Activated CD4-positive, alpha-beta T cell treated with anti-CD3 and anti-CD28 coated beads, Interleukin-2, Interleukin-4, amounts not matched to agents 100 ng/mL and 50 ng/mL, durations not matched to agents 16 hours and 8 hours (primary cell): ENCODE measurements around the gene AP2A1.

Experiments
- DNase-seq: peaks from one replicate; pipeline ENCODE4 v3.0.0-alpha.2; 2020; ENCODE audit warnings: low spot score

The AP2A1 gene

GRCh38 chr19:49793561-49793840 is 26.7 kb downstream of the AP2A1 start:
- DNase-seq = peak; percentile 34

- no peak for DNase-seq
These were observed 28.8 kb downstream of the AP2A1 start for GRCh38 chr19:49795615-49796014.

- no peak for DNase-seq
These were observed 31.8 kb downstream of the AP2A1 start for GRCh38 chr19:49798574-49798973.

GRCh38 chr19:49799271-49799797 is 32.5 kb downstream of the AP2A1 start:
- DNase-seq = no peak

GRCh38 chr19:49799798-49800376 is 33.1 kb downstream of the AP2A1 start:
- no peak for DNase-seq

- DNase-seq = no peak
These were observed 34.0 kb downstream of the AP2A1 start for GRCh38 chr19:49800771-49801170.

GRCh38 chr19:49801401-49801888 is 34.6 kb downstream of the AP2A1 start:
- no peak for DNase-seq

- DNase-seq = no peak
These were observed 35.3 kb downstream of the AP2A1 start for GRCh38 chr19:49801966-49802661.

- no peak for DNase-seq
These were observed 36.2 kb downstream of the AP2A1 start for GRCh38 chr19:49802836-49803528.

- DNase-seq = no peak
These were observed 36.7 kb downstream of the AP2A1 start for GRCh38 chr19:49803529-49803856.

- no peak for DNase-seq
These were observed 39.2 kb downstream of the AP2A1 start for GRCh38 chr19:49805822-49806619.

- no peak for DNase-seq
These were observed 39.8 kb downstream of the AP2A1 start for GRCh38 chr19:49806620-49806959.

GRCh38 chr19:49807058-49807903 is 40.5 kb downstream of the AP2A1 start:
- no peak for DNase-seq

GRCh38 chr19:49807904-49808675 is 41.3 kb downstream of the AP2A1 start:
- no peak for DNase-seq

GRCh38 chr19:49808711-49809159 is 41.9 kb downstream of the AP2A1 start:
- DNase-seq = peak; percentile 75

GRCh38 chr19:49809160-49809940 is 42.5 kb downstream of the AP2A1 start:
- peak; percentile 20 for DNase-seq

- DNase-seq = no peak
These were observed 43.2 kb downstream of the AP2A1 start for GRCh38 chr19:49809941-49810389.

- no peak for DNase-seq
These were observed 44.5 kb downstream of the AP2A1 start for GRCh38 chr19:49811328-49811727.

- DNase-seq = no peak
These were observed 45.7 kb downstream of the AP2A1 start for GRCh38 chr19:49812452-49812996.
